Measurements from ENCODE around the gene NTPCR. TPM values are rescaled to one million over a fixed set of nuclear protein-coding genes. Genes with fewer than 3 reads are reported as not detected.

NTPCR gene
- total RNA-seq, 1 donor from 2014 or later = 54.5 TPM

GRCh38 chr1:232980355-232980978 is 30.1 kb downstream of the NTPCR start:
- Histone ChIP-seq H3K4me3 (ENCODE audit: insufficient read depth, low read depth, low read length) (no peak overlapping the region), H3K27ac (ENCODE audit: low read depth, low read length) (no peak overlapping the region), H3K27me3 (ENCODE audit: insufficient read depth, low read length) (no peaks in the 10 kb centered on the region), H3K36me3 (ENCODE audit: insufficient read depth, low read length) (peaks cover 6% of the 10 kb centered on the region), H3K4me1 (ENCODE audit: insufficient read depth, low read length) (peaks cover 14% of the 10 kb centered on the region), H3K9ac (ENCODE audit: low read length) (no peak overlapping the region), H3K4me2 (ENCODE audit: low read length) (no peak overlapping the region), H2AFZ (ENCODE audit: low read depth, low read length) (no peak overlapping the region), H3K79me2 (ENCODE audit: insufficient read depth, low read length) (no peaks in the 10 kb centered on the region), H4K20me1 (ENCODE audit: insufficient read depth, low read length) (no peaks in the 10 kb centered on the region), H3K9me3 (ENCODE audit: insufficient read depth, low read depth, low read length) (no peaks in the 10 kb centered on the region)
- H3K9me3 Mint-ChIP-seq (ENCODE audit: unreplicated experiment) = no peaks in the 10 kb centered on the region
- peak; percentile 9 for FAIRE-seq
- peaks cover 24% of the 10 kb centered on the region for H3K36me3 Mint-ChIP-seq (ENCODE audit: low read depth, unreplicated experiment)
- no peak overlapping the region for H3K27ac Mint-ChIP-seq (ENCODE audit: unreplicated experiment)
- no peaks in the 10 kb centered on the region for H3K27me3 Mint-ChIP-seq (ENCODE audit: low read depth, unreplicated experiment)
- H3K4me1 Mint-ChIP-seq (ENCODE audit: low read depth, unreplicated experiment) = peaks cover 15% of the 10 kb centered on the region
- DNase-seq (ENCODE audit: low read depth) = peak; percentile 53
- H3K4me3 Mint-ChIP-seq (ENCODE audit: unreplicated experiment) = no peak overlapping the region
- TF ChIP-seq EZH2 (IDR thresholded peaks at IDR 0.05; ENCODE audit: insufficient read depth, low read length) = no peak
- no peak for TF ChIP-seq CTCF (IDR thresholded peaks at IDR 0.05; ENCODE audit: insufficient read depth, low read depth, low read length)

GRCh38 chr1:232980986-232981560 is 30.7 kb downstream of the NTPCR start:
- Histone ChIP-seq H2AFZ (ENCODE audit: low read depth, low read length) (no peak overlapping the region), H3K9me3 (ENCODE audit: insufficient read depth, low read depth, low read length) (no peaks in the 10 kb centered on the region), H4K20me1 (ENCODE audit: insufficient read depth, low read length) (no peaks in the 10 kb centered on the region), H3K36me3 (ENCODE audit: insufficient read depth, low read length) (peaks cover 6% of the 10 kb centered on the region), H3K27me3 (ENCODE audit: insufficient read depth, low read length) (no peaks in the 10 kb centered on the region), H3K4me3 (ENCODE audit: insufficient read depth, low read depth, low read length) (no peak overlapping the region), H3K27ac (ENCODE audit: low read depth, low read length) (no peak overlapping the region), H3K79me2 (ENCODE audit: insufficient read depth, low read length) (no peaks in the 10 kb centered on the region), H3K4me2 (ENCODE audit: low read length) (no peak overlapping the region), H3K9ac (ENCODE audit: low read length) (no peak overlapping the region), H3K4me1 (ENCODE audit: insufficient read depth, low read length) (peaks cover 14% of the 10 kb centered on the region)
- DNase-seq (ENCODE audit: low read depth) = no peak
- H3K27me3 Mint-ChIP-seq (ENCODE audit: low read depth, unreplicated experiment) = no peaks in the 10 kb centered on the region
- H3K36me3 Mint-ChIP-seq (ENCODE audit: low read depth, unreplicated experiment) = peaks cover 22% of the 10 kb centered on the region
- no peak for FAIRE-seq
- H3K9me3 Mint-ChIP-seq (ENCODE audit: unreplicated experiment) = no peaks in the 10 kb centered on the region
- no peak overlapping the region for H3K4me3 Mint-ChIP-seq (ENCODE audit: unreplicated experiment)
- H3K27ac Mint-ChIP-seq (ENCODE audit: unreplicated experiment) = no peak overlapping the region
- H3K4me1 Mint-ChIP-seq (ENCODE audit: low read depth, unreplicated experiment) = peaks cover 15% of the 10 kb centered on the region
- TF ChIP-seq EZH2 (IDR thresholded peaks at IDR 0.05; ENCODE audit: insufficient read depth, low read length) = no peak
- no peak for TF ChIP-seq CTCF (IDR thresholded peaks at IDR 0.05; ENCODE audit: insufficient read depth, low read depth, low read length)
